Erythroblast (primary cell): ENCODE measurements around the gene PLBD2.

ENCODE experiments used
- GATA1 ChIP-seq: IDR thresholded peaks from 2 replicates; pipeline ENCODE4 v1.6.1; 2011; ENCODE audit warnings: low read depth, mild to moderate bottlenecking, control low read depth, low read length, moderate library complexity
- POLR2A ChIP-seq: IDR thresholded peaks from 2 replicates; pipeline ENCODE4 v1.6.1; 2011; ENCODE audit warnings: mild to moderate bottlenecking, low read length

GRCh38 chr12:113373440-113373839 is 15.1 kb downstream of the PLBD2 start:
- TF ChIP-seq POLR2A (no peak), GATA1 (no peak)
